ENCODE data around the gene DNAJC30.
"Not testable (repeated sequence)": the region's sequence is repeated elsewhere in the genome, so short reads cannot be mapped to it uniquely, and the experiment has no call there.

DNAJC30 gene

GRCh38 chr7:73680501-73680900 is 2.8 kb downstream of the DNAJC30 start:
- no peak for DNase-seq

- no peak for DNase-seq
Measured at GRCh38 chr7:73679709-73680108, 3.5 kb downstream of the DNAJC30 start.

GRCh38 chr7:73678862-73679261 is 4.4 kb downstream of the DNAJC30 start:
- no peak for DNase-seq

GRCh38 chr7:73676062-73676461 is 7.2 kb downstream of the DNAJC30 start:
- not testable (repeated sequence) for DNase-seq

GRCh38 chr7:73674468-73675124 is 8.7 kb downstream of the DNAJC30 start:
- no peak for DNase-seq

- DNase-seq: no peak
Measured at GRCh38 chr7:73671857-73672445, 11.3 kb downstream of the DNAJC30 start.

- no peak for DNase-seq
Measured at GRCh38 chr7:73671322-73671661, 12.0 kb downstream of the DNAJC30 start.

- no peak for DNase-seq
Measured at GRCh38 chr7:73669858-73670385, 13.3 kb downstream of the DNAJC30 start.

GRCh38 chr7:73669288-73669701 is 14.0 kb downstream of the DNAJC30 start:
- DNase-seq: no peak

GRCh38 chr7:73668886-73669230 is 14.4 kb downstream of the DNAJC30 start:
- DNase-seq: no peak

GRCh38 chr7:73668103-73668885 is 15.0 kb downstream of the DNAJC30 start:
- DNase-seq: no peak

GRCh38 chr7:73667344-73668102 is 15.7 kb downstream of the DNAJC30 start, which contains the start of gene VPS37D:
VPS37D (plus strand) TSS chr7:73667831; CDS start chr7:73667959, 128 bp downstream.
- peak; percentile 95 for DNase-seq

- DNase-seq: no peak
Measured at GRCh38 chr7:73663033-73663432, 20.2 kb downstream of the DNAJC30 start.

- DNase-seq: not testable (repeated sequence)
Measured at GRCh38 chr7:73660594-73660993, 22.7 kb downstream of the DNAJC30 start.

- DNase-seq: no peak
Measured at GRCh38 chr7:73659983-73660382, 23.3 kb downstream of the DNAJC30 start.

GRCh38 chr7:73655309-73655708 is 27.9 kb downstream of the DNAJC30 start:
- not testable (repeated sequence) for DNase-seq

GRCh38 chr7:73652541-73652949 is 30.7 kb downstream of the DNAJC30 start:
- no peak for DNase-seq

- DNase-seq: no peak
Measured at GRCh38 chr7:73650524-73650923, 32.7 kb downstream of the DNAJC30 start.

- no peak for DNase-seq
Measured at GRCh38 chr7:73649576-73649975, 33.7 kb downstream of the DNAJC30 start.

GRCh38 chr7:73648593-73649332 is 34.5 kb downstream of the DNAJC30 start:
- DNase-seq: no peak

- peak; percentile 25 for DNase-seq
Measured at GRCh38 chr7:73647725-73648592, 35.3 kb downstream of the DNAJC30 start.
